K562 (cell line): ENCODE results near the gene PTPN18. TPM values are rescaled to one million over a fixed set of nuclear protein-coding genes. Genes with fewer than 3 reads are reported as not detected.

ENCODE experiments used
- ATF2 ChIP-seq: sonication (generic); formaldehyde crosslinking; IDR thresholded peaks from 2 replicates; pipeline ENCODE4 v1.8.1; 2022; ENCODE audit warnings: missing genetic modification reagents
- CBX1 ChIP-seq: sonication (generic); IDR thresholded peaks from 2 replicates; pipeline ENCODE4 v1.6.1; 2016; ENCODE audit warnings: antibody characterized with exemption, low read depth, mild to moderate bottlenecking
- CHAMP1 ChIP-seq: fragments of 450-650 bp; IDR thresholded peaks from 2 replicates; pipeline ENCODE4 v1.6.1; 2016; ENCODE audit warnings: mild to moderate bottlenecking
- CREB3L1 ChIP-seq: fragments of 450-650 bp; IDR thresholded peaks from 2 replicates; pipeline ENCODE4 v1.6.1; 2014; ENCODE audit warnings: low read depth, mild to moderate bottlenecking, moderate library complexity, borderline replicate concordance
- CSDE1 ChIP-seq, 2 experiments: fragments of 450-650 bp; IDR thresholded peaks; 2 replicates each; pipeline ENCODE4 v1.6.1; 2016; ENCODE audit warnings: mild to moderate bottlenecking in 1 of 2
- EHMT2 ChIP-seq: fragments of 450-650 bp; IDR thresholded peaks from 2 replicates; pipeline ENCODE4 v1.6.1; 2018; ENCODE audit warnings: antibody characterized with exemption
- GTF2A2 ChIP-seq: IDR thresholded peaks from 2 replicates; pipeline ENCODE4 v1.6.1; 2016; ENCODE audit warnings: mild to moderate bottlenecking, missing genetic modification characterization, missing compliant biosample characterization
- KDM2B ChIP-seq: fragments of 250-450 bp; sonication (Bioruptor Pico); IDR thresholded peaks from 2 replicates; pipeline ENCODE4 v1.8.0; 2021; ENCODE audit warnings: mild to moderate bottlenecking, moderate library complexity
- KDM5B ChIP-seq: fragments of 200-600 bp; sonication (generic); IDR thresholded peaks from 2 replicates; pipeline ENCODE4 v1.6.1; 2012; ENCODE audit warnings: low read depth, mild to moderate bottlenecking, moderate library complexity, low read length, control low read depth, inconsistent platforms; ENCODE audit not compliant: insufficient replicate concordance
- KLF16 ChIP-seq: IDR thresholded peaks from 2 replicates; pipeline ENCODE4 v1.6.1; 2016; ENCODE audit warnings: antibody characterized with exemption
- NR3C1 ChIP-seq: sonication (generic); formaldehyde crosslinking; IDR thresholded peaks from 2 replicates; pipeline ENCODE4 v1.8.1; 2022; ENCODE audit warnings: missing genetic modification reagents
- RBFOX2 ChIP-seq: fragments of 200-400 bp; formaldehyde crosslinking; IDR thresholded peaks from 2 replicates; pipeline ENCODE4 v1.6.1; 2017; ENCODE audit warnings: low read depth, mild to moderate bottlenecking, low read length, moderate library complexity
- RBM14 ChIP-seq: fragments of 200-400 bp; formaldehyde crosslinking; IDR thresholded peaks from 2 replicates; pipeline ENCODE4 v1.6.1; 2018; ENCODE audit warnings: low read depth, mild to moderate bottlenecking, low read length, moderate library complexity, borderline replicate concordance; ENCODE audit not compliant: insufficient read depth
- SLC30A9 ChIP-seq: fragments of 250-450 bp; sonication (Bioruptor Pico); IDR thresholded peaks from 2 replicates; pipeline ENCODE4 v1.8.0; 2022; ENCODE audit warnings: mild to moderate bottlenecking, moderate library complexity
- SMARCC2 ChIP-seq: fragments of 450-650 bp; IDR thresholded peaks from 2 replicates; pipeline ENCODE4 v1.6.1; 2017; ENCODE audit warnings: antibody characterized with exemption, moderate library complexity, mild to moderate bottlenecking, low read depth
- THRAP3 ChIP-seq: fragments of 450-650 bp; IDR thresholded peaks from 2 replicates; pipeline ENCODE4 v1.6.1; 2016; ENCODE audit warnings: mild to moderate bottlenecking, inconsistent platforms, borderline replicate concordance
- XRCC4 ChIP-seq: IDR thresholded peaks from one replicate; pipeline ENCODE4 v1.6.1; 2011; ENCODE audit not compliant: insufficient read depth, insufficient read length; ENCODE audit errors: extremely low read depth
- ZC3H8 ChIP-seq: fragments of 450-650 bp; IDR thresholded peaks from 2 replicates; pipeline ENCODE4 v1.6.1; 2017
- ZKSCAN1 ChIP-seq: fragments of 150-350 bp; IDR thresholded peaks from 2 replicates; pipeline ENCODE4 v1.6.1; 2016; ENCODE audit warnings: low read depth, low read length
- ZNF146 ChIP-seq: IDR thresholded peaks from one replicate; pipeline ENCODE4 v1.6.1; 2018; ENCODE audit warnings: missing compliant biosample characterization; ENCODE audit not compliant: unreplicated experiment
- ZNF639 ChIP-seq, 2 experiments: fragments of 200-800 bp in 1 of 2; sonication (Bioruptor generic) in 1 of 2; sonication (generic) in 1 of 2; formaldehyde crosslinking in 1 of 2; IDR thresholded peaks in 1 of 2; conservative IDR thresholded peaks in 1 of 2; 2 replicates each; pipeline versions ENCODE4 v1.5.0 to v1.6.1; 2016 to 2020; ENCODE audit warnings: missing compliant biosample characterization in 1 of 2, missing genetic modification characterization in 1 of 2, missing genetic modification reagents in 1 of 2
- ZNF644 ChIP-seq: fragments of 200-800 bp; sonication (Bioruptor generic); IDR thresholded peaks from 2 replicates; pipeline ENCODE4 v1.6.1; 2016; ENCODE audit warnings: low read depth, missing genetic modification characterization, missing compliant biosample characterization
- polyA plus RNA-seq, 8 experiments: library from polyadenylated mRNA; depleted of rRNA in 4 of 8; stranded (reverse) in 5 of 8; unstranded in 3 of 8; fragments of >200 nt; fragmentation: Nextera tagmentation in 2 of 8; fragmentation: Illumina TruSeq in 1 of 8; extraction: Ambion mirVana in 2 of 8; extraction: Trizol in 1 of 8; gene quantifications; 2 replicates each; pipeline versions ENCODE4 v1.2.1 to v1.2.3, GENCODE V29; 2011 to 2014; ENCODE audit warnings: inconsistent platforms in 1 of 8, missing spikeins in 1 of 8
- total RNA-seq, 7 experiments: library from RNA; depleted of rRNA in 6 of 7; stranded (reverse); fragments of >200 nt in 6 of 7; fragmentation: Illumina TruSeq in 2 of 7; extraction: Trizol in 2 of 7; gene quantifications; 2 replicates each; pipeline versions ENCODE4 v1.2.1 to v1.2.3, GENCODE V29; 2011 to 2021; ENCODE audit warnings: low replicate concordance in 1 of 7

The PTPN18 gene
- total and polyA plus RNA-seq, 9 of the 15 experiments (the other 6 are each of a cell fraction or from before 2014, with no cell fraction given): 11.6 to 90.7 (median 49.6) TPM

GRCh38 chr2:130336877-130337734 lies 18.8 kb upstream of the PTPN18 start (continued):
- no peak for TF ChIP-seq GTF2A2 (tag)
- no peak for TF ChIP-seq ZC3H8
- TF ChIP-seq RBM14: no peak
- TF ChIP-seq SMARCC2: no peak
- TF ChIP-seq CBX1: no peak
- TF ChIP-seq RBFOX2: peak; percentile 77
- TF ChIP-seq CREB3L1: no peak
- TF ChIP-seq CSDE1 (IDR thresholded peaks at IDR 0.05): peak in 1 of 2 experiments; percentile 74; a peak in 2 of 4 replicates
- TF ChIP-seq THRAP3: no peak
- no peak for TF ChIP-seq XRCC4
- TF ChIP-seq KLF16: no peak
- TF ChIP-seq ZNF146: no peak
- no peak; the same call in 1 of the 2 replicates for TF ChIP-seq ZKSCAN1
- TF ChIP-seq ZNF644 (tag): 0 out of 2 replicates have a peak, but pooled peaks have one; percentile 14
- peak; percentile 52; the same call in 1 of the 2 replicates for TF ChIP-seq KDM2B
- no peak for TF ChIP-seq CHAMP1
- no peak for TF ChIP-seq ZNF639 (CRISPR knock-in tag; conservative IDR thresholded peaks at IDR 0.05 in 1 of 2, IDR thresholded peaks at IDR 0.05 in 1 of 2)
- peak; percentile 92 for TF ChIP-seq KDM5B
- TF ChIP-seq SLC30A9 (CRISPR knock-in tag): no peak
- no peak for TF ChIP-seq ATF2
- TF ChIP-seq EHMT2: no peak
- TF ChIP-seq NR3C1: no peak
